GM21515 (cell line): ENCODE measurements around the gene FANCD2.
A peak's percentile ranks its signal among the peaks of the same experiment; 100 is the strongest.
"Not testable (repeated sequence)": the region's sequence is repeated elsewhere in the genome, so short reads cannot be mapped to it uniquely, and the experiment has no call there.

Experiments used
- ATAC-seq: cut with Tn5 transposase; IDR thresholded peaks from one replicate; pipeline ENCODE4 v1.9.1; 2021; ENCODE audit not compliant: unreplicated experiment

FANCD2 gene

GRCh38 chr3:10099041-10099440 lies 72.8 kb downstream of the FANCD2 start:
- no peak for ATAC-seq

GRCh38 chr3:10106919-10107318 lies 80.7 kb downstream of the FANCD2 start:
- ATAC-seq: no peak

- ATAC-seq: no peak
Observed at GRCh38 chr3:10108091-10108490, 81.9 kb downstream of the FANCD2 start, which contains the start of gene FANCD2OS. TSS of gene FANCD2OS (minus strand) at chr3:10108255. CDS start at chr3:10104774, 3,481 bp downstream.

GRCh38 chr3:10115326-10116137 lies 89.3 kb downstream of the FANCD2 start, which contains the start of gene BRK1:
TSS of gene BRK1 (plus strand) at chr3:10115675. CDS start at chr3:10115702, 27 bp downstream.
- ATAC-seq: peak; percentile 96

- ATAC-seq: peak; percentile 17
Observed at GRCh38 chr3:10116138-10116460, 89.9 kb downstream of the FANCD2 start.

- ATAC-seq: no peak
Observed at GRCh38 chr3:10116928-10117327, 90.7 kb downstream of the FANCD2 start.

- ATAC-seq: no peak
Observed at GRCh38 chr3:10119376-10119775, 93.1 kb downstream of the FANCD2 start.

GRCh38 chr3:10121064-10121463 lies 94.8 kb downstream of the FANCD2 start:
- ATAC-seq: no peak

GRCh38 chr3:10122724-10123123 lies 96.5 kb downstream of the FANCD2 start:
- no peak for ATAC-seq

GRCh38 chr3:10135872-10136271 lies 109.6 kb downstream of the FANCD2 start:
- ATAC-seq: not testable (repeated sequence)

GRCh38 chr3:10136426-10137005 lies 110.3 kb downstream of the FANCD2 start:
- ATAC-seq: no peak

GRCh38 chr3:10137178-10137577 lies 110.9 kb downstream of the FANCD2 start:
- no peak for ATAC-seq

- no peak for ATAC-seq
Observed at GRCh38 chr3:10140996-10141546, 114.8 kb downstream of the FANCD2 start.

- no peak for ATAC-seq
Observed at GRCh38 chr3:10142707-10143560, 116.7 kb downstream of the FANCD2 start.

GRCh38 chr3:10145685-10146084 lies 119.4 kb downstream of the FANCD2 start:
- ATAC-seq: no peak

- ATAC-seq: no peak
Observed at GRCh38 chr3:10149226-10149625, 123.0 kb downstream of the FANCD2 start.

- ATAC-seq: no peak
Observed at GRCh38 chr3:10150987-10151386, 124.8 kb downstream of the FANCD2 start.
